MM.1S (cell line): Measurements from ENCODE around the gene INPP4A.
A peak's percentile ranks its signal among the peaks of the same experiment; 100 is the strongest.

ENCODE experiments used
- DNase-seq: peaks from one replicate; pipeline ENCODE4 v3.0.0-alpha.2; 2015
- H2AFZ ChIP-seq: fragments of 300-600 bp; sonication (generic); 2 replicates; pipeline ENCODE4 v1.6.0; 2016; ENCODE audit warnings: antibody characterized with exemption, low read length
- H3F3A ChIP-seq: fragments of 300-600 bp; sonication (generic); 2 replicates; pipeline ENCODE4 v1.6.1; 2016; ENCODE audit warnings: mild to moderate bottlenecking, antibody characterized with exemption, low read length, moderate library complexity, mixed read lengths; ENCODE audit not compliant: insufficient read depth
- H3K27ac ChIP-seq: fragments of 300-600 bp; sonication (generic); 2 replicates; pipeline ENCODE4 v1.5.1; 2016; ENCODE audit warnings: mild to moderate bottlenecking, low read length
- H3K27me3 ChIP-seq: fragments of 300-600 bp; sonication (generic); replicated peaks from 2 replicates; pipeline ENCODE4 v1.6.0; 2016; ENCODE audit warnings: low read length; ENCODE audit not compliant: insufficient read depth
- H3K36me3 ChIP-seq: fragments of 300-600 bp; sonication (generic); replicated peaks from 2 replicates; pipeline ENCODE4 v1.6.1; 2016; ENCODE audit warnings: mild to moderate bottlenecking, low read length, mixed read lengths; ENCODE audit not compliant: insufficient read depth
- H3K4me1 ChIP-seq: fragments of 300-600 bp; sonication (generic); 2 replicates; pipeline ENCODE4 v1.6.1; 2016; ENCODE audit warnings: low read length, mixed read lengths
- H3K4me2 ChIP-seq: fragments of 300-600 bp; sonication (generic); 2 replicates; pipeline ENCODE4 v1.6.0; 2016; ENCODE audit warnings: low read depth, low read length
- H3K4me3 ChIP-seq: fragments of 300-600 bp; sonication (generic); 2 replicates; pipeline ENCODE4 v1.5.1; 2016; ENCODE audit warnings: low read length, mixed read lengths
- H3K79me2 ChIP-seq: fragments of 300-600 bp; sonication (generic); 2 replicates; pipeline ENCODE4 v1.6.1; 2016; ENCODE audit warnings: mixed run types, low read length, mixed read lengths
- H3K9ac ChIP-seq: fragments of 300-600 bp; sonication (generic); 2 replicates; pipeline ENCODE4 v1.6.1; 2016; ENCODE audit warnings: low read length, mixed read lengths
- H3K9me2 ChIP-seq: fragments of 300-600 bp; sonication (generic); replicated peaks from 2 replicates; pipeline ENCODE4 v1.6.1; 2016; ENCODE audit warnings: mild to moderate bottlenecking, low read length, mixed read lengths; ENCODE audit not compliant: insufficient read depth
- H3K9me3 ChIP-seq: fragments of 300-600 bp; sonication (generic); replicated peaks from 2 replicates; pipeline ENCODE4 v1.6.1; 2016; ENCODE audit warnings: mild to moderate bottlenecking, low read length, mixed read lengths; ENCODE audit not compliant: insufficient read depth
- H4K20me1 ChIP-seq: fragments of 300-600 bp; sonication (generic); 2 replicates; pipeline ENCODE4 v1.6.1; 2016; ENCODE audit warnings: mild to moderate bottlenecking, low read length, moderate library complexity, mixed read lengths; ENCODE audit not compliant: insufficient read depth
- CTCF ChIP-seq: fragments of 300-600 bp; sonication (generic); IDR thresholded peaks from 2 replicates; pipeline ENCODE4 v1.5.1; 2016; ENCODE audit warnings: antibody characterized with exemption, low read length, mixed read lengths
- EZH2 ChIP-seq: fragments of 300-600 bp; sonication (generic); optimal IDR thresholded peaks from 2 replicates; pipeline ENCODE3; 2017; ENCODE audit warnings: low read depth, mild to moderate bottlenecking, antibody characterized with exemption, low read length, mixed read lengths
- EZH2phosphoT487 ChIP-seq: fragments of 300-600 bp; sonication (generic); IDR thresholded peaks from 2 replicates; pipeline ENCODE4 v1.6.1; 2018; ENCODE audit warnings: antibody characterized with exemption, low read length

INPP4A gene

GRCh38 chr2:98634406-98635092, 189.9 kb downstream of the INPP4A start:
- Histone ChIP-seq H4K20me1 (no peaks in the 10 kb centered on the region), H3K27me3 (no peaks in the 10 kb centered on the region)

DNA sequence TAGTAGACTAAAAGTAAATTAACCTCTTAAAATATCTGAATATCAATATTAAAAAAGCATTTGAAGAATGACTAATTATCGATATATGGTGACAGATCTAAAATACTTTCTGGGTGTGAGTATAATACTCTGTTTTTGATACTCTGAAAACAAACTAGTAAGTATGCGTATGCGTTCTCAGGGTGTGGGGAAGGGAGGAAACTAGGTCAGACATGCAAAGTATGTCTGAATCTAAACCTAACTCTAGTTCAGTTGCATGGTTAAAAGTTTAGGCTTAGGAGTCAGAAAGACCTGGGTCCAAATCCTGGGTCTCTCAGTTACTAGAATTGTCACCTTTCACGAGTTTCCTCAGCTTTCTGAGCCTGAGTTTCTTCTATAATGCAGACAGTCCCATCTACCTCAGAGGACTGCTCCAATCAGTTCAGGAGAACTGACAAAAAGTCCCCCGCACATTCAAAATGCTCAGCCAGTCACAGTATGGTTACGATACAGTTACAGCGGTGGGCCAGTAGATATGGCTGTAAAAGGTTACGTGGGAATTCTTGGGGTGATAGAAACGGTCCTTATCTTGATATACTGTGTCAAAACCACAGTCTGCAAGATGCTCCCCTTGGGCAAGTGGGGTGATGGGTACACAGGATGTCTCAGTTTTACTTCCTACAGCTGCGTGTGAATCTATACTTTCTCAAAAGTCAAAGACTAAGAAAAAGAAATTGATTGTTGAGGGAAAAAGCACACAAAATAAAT, 192.9 kb downstream of the INPP4A start:
- Histone ChIP-seq H3K79me2 (no peaks in the 10 kb centered on the region), H3K4me2 (no peak overlapping the region), H3F3A (no peaks in the 10 kb centered on the region), H3K4me3 (no peak overlapping the region), H3K9ac (no peak overlapping the region), H3K4me1 (peaks cover 8% of the 10 kb centered on the region; the same call in 1 of the 2 replicates), H4K20me1 (no peaks in the 10 kb centered on the region), H3K9me2 (no peaks in the 10 kb centered on the region), H3K9me3 (no peaks in the 10 kb centered on the region), H2AFZ (no peak overlapping the region), H3K27me3 (no peaks in the 10 kb centered on the region), H3K27ac (no peak overlapping the region), H3K36me3 (no peaks in the 10 kb centered on the region)
- no peak for DNase-seq
- TF ChIP-seq EZH2 (no peak), EZH2phosphoT487 (no peak), CTCF (no peak)

More at GRCh38 chr2:98634406-98635092, 189.9 kb downstream of the INPP4A start:
- H3K9ac ChIP-seq, result no peak overlapping the region
- TF ChIP-seq CTCF, result peak; percentile 38
- no peak for TF ChIP-seq EZH2phosphoT487
- no peak for TF ChIP-seq EZH2
- no peaks in the 10 kb centered on the region for H3K9me3 ChIP-seq
- no peaks in the 10 kb centered on the region for H3K36me3 ChIP-seq
- no peak for DNase-seq
- H3K9me2 ChIP-seq, result no peaks in the 10 kb centered on the region
- no peak overlapping the region for H3K27ac ChIP-seq
- no peak overlapping the region for H3K4me3 ChIP-seq
- H3K79me2 ChIP-seq, result no peaks in the 10 kb centered on the region
- no peak overlapping the region for H2AFZ ChIP-seq
- no peak overlapping the region for H3K4me2 ChIP-seq
- H3F3A ChIP-seq, result no peaks in the 10 kb centered on the region
- peaks cover 8% of the 10 kb centered on the region; the same call in 1 of the 2 replicates for H3K4me1 ChIP-seq

DNA sequence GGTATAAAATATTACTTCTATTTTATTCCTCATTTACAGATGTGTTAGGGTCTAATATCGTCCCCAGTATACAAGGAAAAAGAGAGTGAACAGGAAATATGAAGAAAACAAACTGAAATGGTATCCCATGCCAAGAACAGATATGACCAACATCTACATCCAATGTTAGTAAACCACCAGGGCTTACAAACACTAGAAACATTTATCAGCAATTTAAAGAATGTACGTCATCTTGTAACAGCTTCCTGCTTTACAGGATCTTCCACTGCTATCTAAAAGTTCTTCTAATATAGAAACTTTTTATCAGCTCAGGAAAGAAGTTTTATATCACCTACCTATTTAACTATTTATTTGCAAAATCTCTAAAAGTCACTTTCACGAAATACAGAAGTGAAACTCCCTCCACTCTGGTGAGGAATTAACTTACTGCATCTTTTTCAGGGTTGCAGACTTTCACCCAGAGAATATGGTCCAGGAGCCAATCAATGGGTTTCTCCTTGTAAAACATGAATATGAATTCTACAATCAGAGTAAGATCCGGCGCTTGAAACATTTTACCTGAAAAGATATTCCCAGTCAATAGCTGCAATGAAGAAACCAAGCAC, 198.9 kb downstream of the INPP4A start:
- Histone ChIP-seq H3K27ac (no peak overlapping the region), H3K36me3 (no peaks in the 10 kb centered on the region), H3K9ac (no peak overlapping the region), H3K4me3 (no peak overlapping the region), H3K4me1 (no peaks in the 10 kb centered on the region), H3F3A (no peaks in the 10 kb centered on the region), H3K27me3 (no peaks in the 10 kb centered on the region), H2AFZ (no peak overlapping the region), H3K9me2 (no peaks in the 10 kb centered on the region), H3K9me3 (no peaks in the 10 kb centered on the region), H3K79me2 (no peaks in the 10 kb centered on the region), H3K4me2 (no peak overlapping the region), H4K20me1 (no peaks in the 10 kb centered on the region)
- DNase-seq, result no peak
- TF ChIP-seq CTCF (no peak), EZH2phosphoT487 (no peak), EZH2 (no peak)
